Activated CD4-positive, alpha-beta T cell treated with anti-CD3 and anti-CD28 coated beads, Interleukin-2, amount 50 U/mL, for 4 hours (primary cell): Measurements from ENCODE around the gene PCSK4.
"Not testable (repeated sequence)": the region's sequence is repeated elsewhere in the genome, so short reads cannot be mapped to it uniquely, and the experiment has no call there.

Experiments used
- DNase-seq, 2 experiments: peaks; one replicate each; pipeline ENCODE4 v3.0.0-alpha.2; 2020

PCSK4 gene

GRCh38 chr19:1490311-1491113 is at the start of gene PCSK4:
Gene PCSK4, minus strand, starts transcription at chr19:1490350. Its CDS starts 4 bp downstream, at chr19:1490346.
- peak; percentile 97 to 98 for DNase-seq

- not testable (repeated sequence) for DNase-seq
These were observed 49.6 kb upstream of the PCSK4 start for GRCh38 chr19:1539749-1540148.

GRCh38 chr19:1538978-1539377 is 48.8 kb upstream of the PCSK4 start:
- DNase-seq, result no peak

GRCh38 chr19:1535699-1536098 is 45.5 kb upstream of the PCSK4 start:
- not testable (repeated sequence) for DNase-seq

GRCh38 chr19:1534972-1535371 is 44.8 kb upstream of the PCSK4 start:
- DNase-seq, result no peak

DNA sequence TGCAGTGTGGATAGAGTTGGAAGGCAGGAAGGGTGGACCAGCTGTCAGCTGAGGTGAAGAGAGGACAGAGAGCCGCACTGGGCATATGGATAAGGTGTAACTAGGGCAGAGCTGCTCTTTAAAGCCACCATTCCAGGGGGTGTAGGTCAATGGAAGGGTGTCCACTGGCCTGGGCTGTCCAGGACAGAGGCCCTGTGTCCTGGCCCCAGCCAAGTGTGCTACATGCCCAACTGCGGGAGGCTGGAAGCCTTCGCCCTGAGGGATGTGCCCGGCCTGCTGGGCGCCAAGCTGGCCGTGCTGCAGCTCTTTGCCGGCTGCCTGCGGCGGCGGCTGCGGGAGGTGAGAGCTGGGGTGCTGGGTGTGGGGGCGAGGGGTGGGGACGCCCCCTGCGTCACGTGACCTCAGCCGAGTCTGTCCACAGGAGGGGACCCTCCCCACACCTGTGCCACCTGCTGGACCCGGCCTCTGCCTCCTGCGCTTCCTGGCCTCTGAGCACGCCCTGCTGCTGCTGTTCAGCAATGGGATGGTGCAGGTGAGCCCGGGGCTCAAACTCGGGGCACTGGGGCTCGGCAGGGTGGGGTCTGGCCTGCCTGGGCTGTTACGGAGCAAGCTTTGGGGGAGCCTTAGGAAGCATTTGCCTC is 43.5 kb upstream of the PCSK4 start:
- no peak for DNase-seq

DNA sequence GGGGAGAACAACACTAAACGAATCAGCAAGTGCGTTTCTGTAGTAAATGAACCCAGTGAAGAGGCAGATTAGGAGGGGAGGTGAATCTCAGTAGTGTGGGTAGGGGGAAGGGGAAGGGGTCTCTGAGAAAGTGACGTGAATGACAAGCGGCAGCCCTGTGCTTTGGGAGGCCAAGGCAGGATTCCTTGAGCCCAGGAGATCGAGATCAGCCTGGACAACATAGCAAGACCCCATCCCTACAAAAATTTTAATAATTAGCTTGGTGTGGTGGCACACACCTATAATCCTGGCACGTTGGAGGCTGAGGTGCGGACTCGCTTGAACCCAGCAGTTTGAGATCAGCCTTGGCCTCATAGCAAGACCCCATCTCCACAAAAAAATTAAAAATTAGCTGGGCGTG is 41.9 kb upstream of the PCSK4 start:
- no peak for DNase-seq

DNA sequence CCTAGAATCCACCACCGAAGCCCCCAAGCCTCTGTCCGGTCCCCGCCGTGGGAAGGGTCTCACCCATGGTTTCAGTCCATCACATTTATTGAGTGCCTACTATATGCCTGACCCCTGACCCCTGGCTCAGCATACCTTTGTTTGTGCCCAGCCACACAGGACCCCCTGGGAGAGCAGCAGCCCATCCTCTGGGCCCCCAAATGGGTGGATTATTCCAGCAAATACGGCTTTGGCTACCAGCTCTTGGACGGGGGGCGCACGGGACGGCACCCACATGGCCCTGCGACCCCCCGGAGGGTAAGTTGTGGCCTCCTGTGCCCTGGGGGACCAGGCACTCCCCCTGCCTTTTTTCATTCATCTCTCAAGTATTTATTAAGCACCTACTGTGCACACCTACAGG is 41.4 kb upstream of the PCSK4 start:
- DNase-seq, result no peak

DNA sequence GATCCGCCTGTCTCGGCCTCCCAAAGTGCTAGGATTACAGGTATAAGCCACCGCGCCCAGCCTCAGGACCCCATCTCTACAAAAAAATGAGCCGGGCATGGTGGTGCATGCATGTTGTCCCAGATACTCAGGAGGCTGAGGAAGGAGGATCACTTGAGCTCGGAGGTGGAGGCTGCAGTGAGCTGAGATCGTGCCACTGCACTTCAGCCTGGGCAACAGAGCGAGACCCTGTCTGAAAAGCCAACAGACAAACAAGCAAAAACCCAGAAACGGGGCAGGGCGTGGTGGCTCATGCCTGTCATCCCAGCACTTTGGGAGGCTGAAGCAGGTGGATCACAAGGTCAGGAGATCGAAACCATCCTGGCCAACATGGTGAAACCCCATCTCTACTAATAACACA is 40.7 kb upstream of the PCSK4 start:
- DNase-seq, result not testable (repeated sequence)

DNA sequence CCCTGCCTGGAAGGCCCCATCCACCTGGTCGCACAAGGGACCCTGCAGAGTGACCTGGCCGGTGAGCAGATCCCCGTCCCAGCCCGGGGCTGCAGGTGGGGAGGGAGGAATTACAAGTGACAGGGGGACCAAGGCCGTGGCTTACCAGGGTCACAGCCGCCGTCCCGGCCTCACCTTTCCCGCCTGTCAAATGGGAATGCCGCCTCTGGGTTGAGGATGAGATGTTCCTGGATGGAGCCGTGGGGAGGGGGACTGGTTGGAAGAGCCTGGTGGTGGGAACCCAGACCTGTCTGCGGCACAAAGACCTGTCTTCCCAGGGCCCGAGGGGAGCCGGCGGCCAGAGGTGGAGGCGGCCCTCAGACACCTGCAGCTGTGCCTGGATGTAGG is 39.3 kb upstream of the PCSK4 start:
- no peak for DNase-seq

DNA sequence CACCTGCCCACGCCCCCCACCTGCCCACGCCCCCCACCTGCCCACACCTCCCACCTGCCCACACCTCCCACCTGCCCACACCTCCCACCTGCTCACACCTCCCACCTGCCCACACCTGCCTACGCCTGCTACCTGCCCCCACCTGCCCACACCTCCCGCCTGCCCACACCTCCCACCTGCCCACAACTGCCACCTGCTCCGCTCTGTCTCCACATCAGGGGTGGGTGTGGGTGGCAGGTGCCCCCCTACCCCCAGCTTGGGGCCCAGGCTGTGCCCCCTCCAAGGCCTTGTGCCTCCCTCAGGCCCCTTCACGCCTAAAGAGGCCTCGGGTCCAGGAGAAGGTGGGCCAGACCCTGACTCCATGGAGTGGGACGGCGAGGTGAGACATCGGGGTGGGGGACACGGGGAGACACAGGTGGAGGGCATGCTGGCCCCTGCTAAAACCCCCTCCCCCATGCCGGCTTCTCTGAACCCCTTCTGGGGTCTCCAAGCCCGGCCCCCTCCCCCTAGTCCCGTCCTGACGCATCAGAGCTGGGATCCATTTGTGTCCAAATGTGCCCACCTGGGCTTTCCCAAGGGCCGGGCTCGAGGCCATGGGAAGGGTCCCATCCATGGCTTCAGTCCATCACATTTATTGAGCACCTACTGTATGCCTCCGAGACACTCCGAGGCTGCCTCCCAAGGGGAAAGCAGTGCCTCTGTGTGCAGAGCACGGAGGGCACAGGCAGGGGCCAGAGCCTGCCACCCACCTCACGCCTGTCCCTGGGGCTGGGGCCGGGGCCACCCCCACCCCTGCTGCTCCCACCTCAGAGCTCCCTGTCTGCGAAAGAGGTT is 38.7 kb upstream of the PCSK4 start:
- DNase-seq, result no peak

DNA sequence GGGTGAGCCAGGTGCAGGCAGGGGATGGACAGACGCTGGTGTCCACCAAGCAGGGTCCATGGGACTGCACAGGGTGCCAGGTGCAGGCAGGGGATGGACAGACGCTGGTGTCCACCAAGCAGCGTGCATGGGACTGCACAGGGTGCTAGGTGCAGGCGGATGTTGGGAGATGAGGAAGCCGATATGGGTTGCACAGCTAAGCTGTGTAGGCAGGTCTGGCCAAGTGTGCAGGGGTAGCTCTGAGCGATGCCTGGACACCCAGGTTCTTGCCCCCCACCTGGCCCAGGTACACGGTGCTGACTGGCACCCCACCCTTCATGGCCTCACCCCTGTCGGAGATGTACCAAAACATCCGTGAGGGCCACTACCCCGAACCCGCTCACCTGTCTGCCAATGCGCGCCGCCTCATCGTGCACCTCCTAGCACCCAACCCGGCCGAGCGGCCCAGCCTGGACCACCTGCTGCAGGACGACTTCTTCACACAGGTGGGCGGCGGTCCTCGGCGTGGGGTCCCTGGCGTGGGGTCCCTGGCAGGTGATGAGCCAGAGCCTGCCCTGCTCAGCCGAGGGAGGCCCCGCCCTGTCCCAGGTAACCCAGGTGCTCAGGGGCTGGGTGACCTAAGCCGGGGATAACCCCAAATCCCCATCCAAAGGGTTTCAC is 37.6 kb upstream of the PCSK4 start:
- no peak for DNase-seq

- no peak for DNase-seq
These were observed 37.0 kb upstream of the PCSK4 start for GRCh38 chr19:1526979-1527649.

DNA sequence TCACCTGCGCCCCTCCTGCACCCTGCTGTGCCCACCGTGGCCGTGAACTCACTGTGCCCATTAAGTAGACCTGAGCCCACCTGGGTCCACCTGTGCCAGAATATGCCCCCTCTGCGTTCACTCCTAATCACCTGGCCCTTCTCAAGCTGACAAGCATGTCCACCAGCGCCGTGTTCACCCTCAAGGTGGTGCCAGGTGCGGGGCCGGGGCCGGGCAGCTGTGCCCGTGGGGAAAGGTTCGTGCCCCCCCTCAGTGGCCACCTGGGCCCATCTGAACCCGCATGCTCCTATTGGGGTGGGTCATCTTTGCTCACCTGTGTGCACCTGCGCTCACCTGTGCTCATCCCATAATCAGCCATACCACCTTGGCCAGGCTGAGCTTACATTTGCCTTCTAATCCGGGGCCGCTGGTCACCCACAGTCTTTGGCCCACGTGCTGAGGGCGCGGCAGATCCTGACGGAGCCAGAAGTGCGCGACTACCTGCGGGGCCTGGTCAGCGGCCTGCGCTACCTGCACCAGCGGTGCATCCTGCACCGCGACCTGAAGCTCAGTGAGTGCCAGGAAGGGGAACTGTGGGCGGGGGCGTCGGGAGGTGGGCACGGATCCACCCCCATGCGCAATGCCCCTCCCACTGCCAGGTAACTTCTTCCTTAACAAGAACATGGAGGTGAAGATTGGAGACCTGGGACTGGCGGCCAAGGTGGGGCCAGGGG is 36.1 kb upstream of the PCSK4 start:
- DNase-seq, result no peak

- DNase-seq, result no peak
These were observed 35.2 kb upstream of the PCSK4 start for GRCh38 chr19:1525343-1525742.

DNA sequence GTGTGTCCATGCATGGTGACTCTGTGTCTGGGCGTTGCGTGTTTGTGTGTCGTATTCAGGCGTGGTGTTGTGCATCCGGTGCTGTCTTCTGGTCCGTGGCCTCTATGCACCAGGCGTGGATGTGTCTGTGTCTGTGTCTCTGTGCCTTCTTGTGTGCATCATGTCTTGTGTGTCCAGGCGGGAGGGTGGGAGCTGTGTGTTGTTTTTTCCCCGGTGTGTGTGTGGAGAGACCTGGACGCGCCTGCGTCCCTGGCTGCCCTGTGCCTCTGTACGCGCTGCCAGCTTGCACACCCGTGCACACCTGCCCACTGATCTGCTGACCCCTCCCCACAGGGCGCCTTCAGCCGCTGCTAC is 34.8 kb upstream of the PCSK4 start:
- DNase-seq, result no peak

DNA sequence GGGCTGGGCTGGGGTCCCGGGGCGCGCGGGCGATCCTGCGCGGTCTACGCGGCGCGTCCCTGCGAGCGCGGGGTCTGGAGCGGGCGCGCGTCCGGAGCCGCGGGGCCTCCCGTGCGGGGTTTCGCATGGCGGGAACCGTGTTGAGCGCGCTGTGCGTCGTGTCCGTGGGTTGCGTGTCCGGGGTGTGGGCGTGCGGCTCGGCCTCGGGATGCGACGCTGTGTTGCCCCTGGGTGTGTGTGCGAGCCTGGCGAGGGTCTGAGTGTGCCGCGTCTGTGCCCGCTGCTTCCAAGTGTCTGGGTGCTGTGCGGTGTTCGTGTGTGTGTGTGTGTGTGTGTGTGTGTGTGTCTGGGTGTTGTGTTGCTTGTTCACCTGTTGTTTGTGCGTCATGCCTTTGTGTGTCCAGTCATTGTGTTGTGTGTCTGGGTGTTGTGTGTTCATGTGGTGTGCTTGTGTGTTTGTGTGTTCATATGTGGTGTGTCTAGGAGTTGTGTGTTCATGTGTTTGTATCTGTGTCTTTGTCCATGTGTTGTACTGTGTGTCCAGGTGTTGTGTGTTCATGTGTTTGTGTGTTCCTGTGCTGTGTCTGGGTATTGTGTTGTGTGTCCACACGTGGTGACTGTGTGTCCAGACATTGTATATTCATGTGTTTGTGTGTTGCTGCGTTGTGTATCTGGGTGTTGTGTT is 34.3 kb upstream of the PCSK4 start:
- no peak for DNase-seq

DNA sequence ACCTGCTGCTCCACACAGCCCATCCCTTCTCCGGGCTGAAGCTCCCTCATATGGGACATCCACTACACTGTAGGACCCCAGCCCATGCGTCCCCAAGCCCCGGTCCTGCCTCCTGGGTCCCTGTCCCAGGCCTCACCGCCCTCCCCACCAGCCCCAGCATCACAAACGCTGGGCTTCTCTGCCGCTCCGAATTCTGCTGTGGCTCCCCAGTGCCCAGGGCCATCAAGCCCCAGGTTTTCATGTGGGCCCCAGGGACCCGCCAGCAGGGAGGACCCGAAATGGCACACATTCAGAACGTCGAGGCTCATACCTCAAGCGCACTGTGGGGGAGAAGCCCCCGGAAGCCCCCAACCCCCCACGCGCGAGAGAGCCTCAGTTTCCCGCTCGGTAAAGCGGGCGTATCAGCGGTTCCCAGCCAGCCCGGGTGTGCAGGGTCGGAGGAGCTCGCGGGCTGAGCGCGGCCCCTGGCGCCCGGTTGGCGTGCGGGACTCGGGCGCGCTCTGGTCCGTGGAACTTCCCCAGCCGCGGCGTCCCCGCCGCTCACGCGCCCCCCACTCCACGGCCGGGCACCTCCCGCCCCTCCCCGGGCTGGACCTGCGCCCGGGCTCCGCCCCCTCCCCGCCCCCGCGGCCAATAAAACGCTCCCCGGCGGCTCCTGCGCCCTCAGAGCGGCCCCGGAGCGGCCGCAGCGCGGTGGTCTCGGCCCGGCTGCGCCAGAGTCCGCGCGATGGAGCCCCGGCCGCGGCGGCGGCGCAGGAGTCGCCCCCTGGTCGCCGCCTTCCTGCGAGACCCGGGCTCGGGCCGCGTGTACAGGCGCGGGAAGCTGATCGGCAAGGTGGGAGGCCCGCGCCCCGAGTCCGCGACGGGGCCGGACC is 33.5 kb upstream of the PCSK4 start, which contains the start of gene PLK5:
TSS of gene PLK5 (plus strand) at position 666 of the 875 bp plus-strand sequence. CDS start 2,920 bp downstream, outside the sequence.
- DNase-seq, result no peak

DNA sequence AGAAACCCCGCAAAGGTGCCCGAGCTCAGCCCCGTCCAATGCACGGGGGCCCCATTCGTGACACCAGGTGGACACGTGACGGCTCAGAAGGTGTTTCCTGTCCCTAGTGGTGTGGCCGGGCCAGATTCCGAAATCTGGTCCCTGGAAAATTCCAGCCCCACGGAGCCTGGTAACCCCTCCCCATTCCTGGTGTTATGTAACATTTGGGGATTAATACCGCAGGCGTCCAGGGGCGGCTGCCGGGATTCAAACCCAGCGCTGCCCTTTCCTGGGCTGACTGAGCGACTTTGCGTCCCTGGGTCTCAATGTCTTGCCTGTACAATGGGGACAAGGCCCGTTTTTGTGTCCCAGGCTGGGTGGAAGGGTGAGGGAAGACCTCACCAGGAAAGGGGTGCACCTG is 32.7 kb upstream of the PCSK4 start:
- no peak for DNase-seq

GRCh38 chr19:1522061-1522460 is 31.9 kb upstream of the PCSK4 start:
- no peak for DNase-seq
